GM23338 (cell line): ENCODE data around the gene RNF40. TPM values are rescaled to one million over a fixed set of nuclear protein-coding genes. Genes with fewer than 3 reads are reported as not detected.

Source experiments
- ATAC-seq: fragments of 200-7000 bp; cut with Tn5 transposase; 3 replicates; pipeline ENCODE4 v1.9.1; 2020
- DNase-seq: peaks from one replicate; pipeline ENCODE4 v3.0.0-alpha.2; 2015; ENCODE audit warnings: low spot score
- H2AFZ ChIP-seq: fragments of 200-600 bp; sonication (generic); 2 replicates; pipeline ENCODE4 v1.8.0; 2016; ENCODE audit warnings: antibody characterized with exemption, mild to moderate bottlenecking, moderate library complexity
- H3F3A ChIP-seq: fragments of 200-600 bp; sonication (generic); replicated peaks from 2 replicates; pipeline ENCODE4 v1.8.0; 2017; ENCODE audit warnings: antibody characterized with exemption, mixed run types, low read depth
- H3K27ac ChIP-seq: fragments of 200-600 bp; sonication (generic); 2 replicates; pipeline ENCODE4 v1.6.1; 2016; ENCODE audit warnings: low read depth
- H3K27me3 ChIP-seq: fragments of 200-600 bp; sonication (generic); 2 replicates; pipeline ENCODE4 v1.8.0; 2016; ENCODE audit warnings: mild to moderate bottlenecking, mixed run types, moderate library complexity; ENCODE audit not compliant: insufficient read depth
- H3K36me3 ChIP-seq: fragments of 200-600 bp; sonication (generic); 2 replicates; pipeline ENCODE4 v1.8.0; 2016; ENCODE audit warnings: mild to moderate bottlenecking; ENCODE audit not compliant: insufficient read depth
- H3K4me1 ChIP-seq: fragments of 200-600 bp; sonication (generic); 2 replicates; pipeline ENCODE4 v1.8.0; 2016; ENCODE audit warnings: mild to moderate bottlenecking, moderate library complexity; ENCODE audit not compliant: insufficient read depth
- H3K4me2 ChIP-seq: fragments of 200-600 bp; sonication (generic); 2 replicates; pipeline ENCODE4 v1.7.1; 2017; ENCODE audit warnings: mixed run types
- H3K4me3 ChIP-seq: fragments of 200-600 bp; sonication (generic); 2 replicates; pipeline ENCODE4 v1.6.1; 2016; ENCODE audit warnings: mixed run types
- H3K79me2 ChIP-seq: fragments of 200-600 bp; sonication (generic); replicated peaks from 2 replicates; pipeline ENCODE4 v1.8.0; 2017; ENCODE audit warnings: mild to moderate bottlenecking; ENCODE audit not compliant: insufficient read depth
- H3K9me2 ChIP-seq: fragments of 200-600 bp; sonication (generic); 2 replicates; pipeline ENCODE4 v1.8.0; 2017; ENCODE audit not compliant: insufficient read depth
- H4K20me1 ChIP-seq: fragments of 200-600 bp; sonication (generic); replicated peaks from 2 replicates; pipeline ENCODE4 v1.8.0; 2017; ENCODE audit warnings: mild to moderate bottlenecking; ENCODE audit not compliant: insufficient read depth
- H3K27ac Mint-ChIP-seq: 2 replicates; pipeline ENCODE4 v1.8.0; 2020; ENCODE audit warnings: inconsistent platforms, mild to moderate bottlenecking, moderate library complexity, mixed read lengths
- H3K27me3 Mint-ChIP-seq: 3 replicates; pipeline ENCODE4 v1.8.0; 2022; ENCODE audit warnings: low read depth, mild to moderate bottlenecking, moderate library complexity, mixed read lengths, inconsistent platforms; ENCODE audit not compliant: insufficient read depth, poor library complexity
- H3K36me3 Mint-ChIP-seq: 3 replicates; pipeline ENCODE4 v1.8.0; 2021; ENCODE audit warnings: low read depth, mild to moderate bottlenecking, inconsistent platforms, moderate library complexity, mixed read lengths
- H3K4me1 Mint-ChIP-seq: 3 replicates; pipeline ENCODE4 v1.8.0; 2020; ENCODE audit warnings: mild to moderate bottlenecking, inconsistent platforms, mixed read lengths
- H3K4me3 Mint-ChIP-seq: 3 replicates; pipeline ENCODE4 v1.8.0; 2021; ENCODE audit warnings: moderate library complexity, mild to moderate bottlenecking, inconsistent platforms, mixed read lengths
- H3K9me3 Mint-ChIP-seq: 3 replicates; pipeline ENCODE4 v1.8.0; 2020; ENCODE audit warnings: moderate library complexity, mild to moderate bottlenecking, inconsistent platforms, mixed read lengths
- EZH2 ChIP-seq: fragments of 200-600 bp; sonication (generic); IDR thresholded peaks from one replicate; pipeline ENCODE4 v1.8.0; 2017; ENCODE audit warnings: antibody characterized with exemption, mild to moderate bottlenecking, low read depth; ENCODE audit not compliant: unreplicated experiment
- JUNB ChIP-seq: IDR thresholded peaks from one replicate; pipeline ENCODE4 v1.6.1; 2016; ENCODE audit warnings: antibody characterized with exemption; ENCODE audit not compliant: unreplicated experiment
- NANOG ChIP-seq: IDR thresholded peaks from 2 replicates; pipeline ENCODE4 v1.6.1; 2016; ENCODE audit warnings: antibody characterized with exemption, borderline replicate concordance
- POLR2AphosphoS5 ChIP-seq: IDR thresholded peaks from 2 replicates; pipeline ENCODE4 v1.6.1; 2016; ENCODE audit warnings: antibody characterized with exemption, low read depth
- ZNF114 ChIP-seq: fragments of 250-450 bp; sonication (Bioruptor Pico); IDR thresholded peaks from 2 replicates; pipeline ENCODE4 v1.5.0; 2020; ENCODE audit warnings: mild to moderate bottlenecking, moderate library complexity
- ZNF331 ChIP-seq: fragments of 250-450 bp; sonication (Bioruptor Pico); IDR thresholded peaks from 2 replicates; pipeline ENCODE4 v1.5.0; 2020; ENCODE audit warnings: low read depth, mild to moderate bottlenecking, moderate library complexity
- polyA plus RNA-seq: library from polyadenylated mRNA; unstranded; fragments of >200 nt; fragmentation: Nextera tagmentation; extraction: Ambion mirVana; gene quantifications from 2 replicates; pipeline ENCODE4 v1.2.1, GENCODE V29; 2016
- total RNA-seq: library from RNA; depleted of rRNA; stranded (reverse); fragments of >200 nt; shearing (Covaris generic); gene quantifications from 2 replicates; pipeline ENCODE4 v1.2.3, GENCODE V29; 2014
- TF ChIP-seq, protein P1 (sequence below): fragments of 250-450 bp; sonication (Bioruptor Pico); IDR thresholded peaks from 2 replicates; pipeline ENCODE4 v1.5.0; 2020; ENCODE audit warnings: mild to moderate bottlenecking, moderate library complexity
- TF ChIP-seq, protein P2 (sequence below): IDR thresholded peaks from one replicate; pipeline ENCODE4 v1.6.1; 2018; ENCODE audit warnings: antibody characterized with exemption; ENCODE audit not compliant: unreplicated experiment
- TF ChIP-seq, protein P3 (sequence below), 2 experiments: fragments of 200-600 bp in 1 of 2; sonication (generic) in 1 of 2; conservative IDR thresholded peaks; 2 replicates each; pipeline versions ENCODE4 v1.5.1 to v1.6.1; 2016 to 2017; ENCODE audit warnings: antibody characterized with exemption in 2 of 2, low read depth in 2 of 2, mild to moderate bottlenecking in 2 of 2, moderate library complexity in 1 of 2

RNF40 gene
- total and polyA plus RNA-seq, 2 experiments from 2014 or later, result 36.0 to 78.5 TPM

DNA sequence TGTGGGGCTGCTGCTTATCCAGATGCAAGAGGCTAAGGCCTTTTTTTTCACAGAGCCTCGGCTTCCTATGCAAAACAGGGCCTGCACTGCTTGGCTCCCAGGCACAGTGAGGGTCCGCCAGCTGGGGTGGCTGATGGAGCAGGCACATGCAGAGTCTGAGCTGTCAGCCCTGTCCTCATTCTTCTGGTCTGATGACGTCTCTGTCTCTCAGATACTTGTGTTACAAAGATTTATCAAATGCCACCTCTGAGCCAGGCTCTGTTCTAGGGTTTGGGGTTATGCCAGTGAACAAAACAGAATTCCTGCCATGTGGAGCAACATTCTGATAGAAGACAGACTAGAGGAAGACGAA lies 4.8 kb downstream of the RNF40 start (continued):
- TF ChIP-seq, protein P1, sequence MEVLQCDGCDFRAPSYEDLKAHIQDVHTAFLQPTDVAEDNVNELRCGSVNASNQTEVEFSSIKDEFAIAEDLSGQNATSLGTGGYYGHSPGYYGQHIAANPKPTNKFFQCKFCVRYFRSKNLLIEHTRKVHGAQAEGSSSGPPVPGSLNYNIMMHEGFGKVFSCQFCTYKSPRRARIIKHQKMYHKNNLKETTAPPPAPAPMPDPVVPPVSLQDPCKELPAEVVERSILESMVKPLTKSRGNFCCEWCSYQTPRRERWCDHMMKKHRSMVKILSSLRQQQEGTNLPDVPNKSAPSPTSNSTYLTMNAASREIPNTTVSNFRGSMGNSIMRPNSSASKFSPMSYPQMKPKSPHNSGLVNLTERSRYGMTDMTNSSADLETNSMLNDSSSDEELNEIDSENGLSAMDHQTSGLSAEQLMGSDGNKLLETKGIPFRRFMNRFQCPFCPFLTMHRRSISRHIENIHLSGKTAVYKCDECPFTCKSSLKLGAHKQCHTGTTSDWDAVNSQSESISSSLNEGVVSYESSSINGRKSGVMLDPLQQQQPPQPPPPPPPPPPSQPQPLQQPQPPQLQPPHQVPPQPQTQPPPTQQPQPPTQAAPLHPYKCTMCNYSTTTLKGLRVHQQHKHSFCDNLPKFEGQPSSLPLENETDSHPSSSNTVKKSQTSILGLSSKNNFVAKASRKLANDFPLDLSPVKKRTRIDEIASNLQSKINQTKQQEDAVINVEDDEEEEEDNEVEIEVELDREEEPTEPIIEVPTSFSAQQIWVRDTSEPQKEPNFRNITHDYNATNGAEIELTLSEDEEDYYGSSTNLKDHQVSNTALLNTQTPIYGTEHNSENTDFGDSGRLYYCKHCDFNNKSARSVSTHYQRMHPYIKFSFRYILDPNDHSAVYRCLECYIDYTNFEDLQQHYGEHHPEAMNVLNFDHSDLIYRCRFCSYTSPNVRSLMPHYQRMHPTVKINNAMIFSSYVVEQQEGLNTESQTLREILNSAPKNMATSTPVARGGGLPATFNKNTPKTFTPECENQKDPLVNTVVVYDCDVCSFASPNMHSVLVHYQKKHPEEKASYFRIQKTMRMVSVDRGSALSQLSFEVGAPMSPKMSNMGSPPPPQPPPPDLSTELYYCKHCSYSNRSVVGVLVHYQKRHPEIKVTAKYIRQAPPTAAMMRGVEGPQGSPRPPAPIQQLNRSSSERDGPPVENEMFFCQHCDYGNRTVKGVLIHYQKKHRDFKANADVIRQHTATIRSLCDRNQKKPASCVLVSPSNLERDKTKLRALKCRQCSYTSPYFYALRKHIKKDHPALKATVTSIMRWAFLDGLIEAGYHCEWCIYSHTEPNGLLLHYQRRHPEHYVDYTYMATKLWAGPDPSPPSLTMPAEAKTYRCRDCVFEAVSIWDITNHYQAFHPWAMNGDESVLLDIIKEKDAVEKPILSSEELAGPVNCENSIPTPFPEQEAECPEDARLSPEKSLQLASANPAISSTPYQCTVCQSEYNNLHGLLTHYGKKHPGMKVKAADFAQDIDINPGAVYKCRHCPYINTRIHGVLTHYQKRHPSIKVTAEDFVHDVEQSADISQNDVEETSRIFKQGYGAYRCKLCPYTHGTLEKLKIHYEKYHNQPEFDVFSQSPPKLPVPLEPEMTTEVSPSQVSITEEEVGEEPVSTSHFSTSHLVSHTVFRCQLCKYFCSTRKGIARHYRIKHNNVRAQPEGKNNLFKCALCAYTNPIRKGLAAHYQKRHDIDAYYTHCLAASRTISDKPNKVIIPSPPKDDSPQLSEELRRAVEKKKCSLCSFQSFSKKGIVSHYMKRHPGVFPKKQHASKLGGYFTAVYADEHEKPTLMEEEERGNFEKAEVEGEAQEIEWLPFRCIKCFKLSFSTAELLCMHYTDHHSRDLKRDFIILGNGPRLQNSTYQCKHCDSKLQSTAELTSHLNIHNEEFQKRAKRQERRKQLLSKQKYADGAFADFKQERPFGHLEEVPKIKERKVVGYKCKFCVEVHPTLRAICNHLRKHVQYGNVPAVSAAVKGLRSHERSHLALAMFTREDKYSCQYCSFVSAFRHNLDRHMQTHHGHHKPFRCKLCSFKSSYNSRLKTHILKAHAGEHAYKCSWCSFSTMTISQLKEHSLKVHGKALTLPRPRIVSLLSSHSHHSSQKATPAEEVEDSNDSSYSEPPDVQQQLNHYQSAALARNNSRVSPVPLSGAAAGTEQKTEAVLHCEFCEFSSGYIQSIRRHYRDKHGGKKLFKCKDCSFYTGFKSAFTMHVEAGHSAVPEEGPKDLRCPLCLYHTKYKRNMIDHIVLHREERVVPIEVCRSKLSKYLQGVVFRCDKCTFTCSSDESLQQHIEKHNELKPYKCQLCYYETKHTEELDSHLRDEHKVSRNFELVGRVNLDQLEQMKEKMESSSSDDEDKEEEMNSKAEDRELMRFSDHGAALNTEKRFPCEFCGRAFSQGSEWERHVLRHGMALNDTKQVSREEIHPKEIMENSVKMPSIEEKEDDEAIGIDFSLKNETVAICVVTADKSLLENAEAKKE (CRISPR knock-in tag), result no peak
- TF ChIP-seq ZNF114 (CRISPR knock-in tag), result no peak

DNA sequence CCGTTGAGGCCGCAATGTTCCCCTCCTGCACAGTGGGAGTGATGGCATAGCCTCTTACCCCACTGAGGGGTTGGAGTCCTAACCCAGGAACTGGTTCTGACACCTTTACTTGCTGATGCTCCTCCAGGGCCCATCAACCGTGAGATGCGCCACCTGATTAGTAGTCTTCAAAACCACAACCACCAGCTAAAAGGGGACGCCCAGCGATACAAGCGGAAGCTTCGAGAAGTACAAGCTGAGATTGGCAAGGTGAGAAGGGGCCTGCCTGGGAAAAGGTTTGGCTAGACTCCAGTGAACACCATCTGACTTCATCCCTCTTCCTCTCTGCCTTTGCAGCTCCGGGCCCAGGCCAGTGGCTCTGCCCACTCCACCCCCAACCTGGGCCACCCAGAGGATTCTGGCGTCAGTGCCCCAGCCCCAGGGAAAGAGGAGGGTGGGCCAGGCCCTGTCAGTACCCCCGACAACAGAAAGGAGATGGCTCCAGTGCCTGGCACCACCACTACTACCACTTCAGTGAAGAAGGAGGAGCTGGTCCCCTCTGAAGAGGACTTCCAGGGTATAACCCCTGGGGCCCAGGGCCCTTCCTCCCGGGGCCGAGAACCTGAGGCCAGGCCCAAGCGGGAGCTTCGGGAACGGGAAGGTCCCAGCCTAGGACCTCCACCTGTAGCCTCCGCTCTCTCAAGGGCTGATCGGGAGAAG lies 5.8 kb downstream of the RNF40 start:
- no peak overlapping the region for H3K4me3 Mint-ChIP-seq
- peaks cover 4% of the 10 kb centered on the region for H3K4me1 Mint-ChIP-seq
- Histone ChIP-seq H3K36me3 (peaks cover 44% of the 10 kb centered on the region), H3K4me3 (no peak overlapping the region), H3F3A (no peaks in the 10 kb centered on the region), H3K79me2 (peaks cover 18% of the 10 kb centered on the region), H2AFZ (no peak overlapping the region), H3K4me1 (no peaks in the 10 kb centered on the region), H4K20me1 (peaks cover 19% of the 10 kb centered on the region), H3K27me3 (no peaks in the 10 kb centered on the region), H3K9me2 (no peaks in the 10 kb centered on the region), H3K4me2 (no peak overlapping the region), H3K27ac (no peak overlapping the region)
- peaks cover 6% of the 10 kb centered on the region for H3K27me3 Mint-ChIP-seq
- no peaks in the 10 kb centered on the region; the same call in 2 of the 3 replicates for H3K9me3 Mint-ChIP-seq
- no peak for ATAC-seq
- no peak for DNase-seq
- peaks cover 98% of the 10 kb centered on the region for H3K36me3 Mint-ChIP-seq
- H3K27ac Mint-ChIP-seq, result no peak overlapping the region
- TF ChIP-seq, protein P2, sequence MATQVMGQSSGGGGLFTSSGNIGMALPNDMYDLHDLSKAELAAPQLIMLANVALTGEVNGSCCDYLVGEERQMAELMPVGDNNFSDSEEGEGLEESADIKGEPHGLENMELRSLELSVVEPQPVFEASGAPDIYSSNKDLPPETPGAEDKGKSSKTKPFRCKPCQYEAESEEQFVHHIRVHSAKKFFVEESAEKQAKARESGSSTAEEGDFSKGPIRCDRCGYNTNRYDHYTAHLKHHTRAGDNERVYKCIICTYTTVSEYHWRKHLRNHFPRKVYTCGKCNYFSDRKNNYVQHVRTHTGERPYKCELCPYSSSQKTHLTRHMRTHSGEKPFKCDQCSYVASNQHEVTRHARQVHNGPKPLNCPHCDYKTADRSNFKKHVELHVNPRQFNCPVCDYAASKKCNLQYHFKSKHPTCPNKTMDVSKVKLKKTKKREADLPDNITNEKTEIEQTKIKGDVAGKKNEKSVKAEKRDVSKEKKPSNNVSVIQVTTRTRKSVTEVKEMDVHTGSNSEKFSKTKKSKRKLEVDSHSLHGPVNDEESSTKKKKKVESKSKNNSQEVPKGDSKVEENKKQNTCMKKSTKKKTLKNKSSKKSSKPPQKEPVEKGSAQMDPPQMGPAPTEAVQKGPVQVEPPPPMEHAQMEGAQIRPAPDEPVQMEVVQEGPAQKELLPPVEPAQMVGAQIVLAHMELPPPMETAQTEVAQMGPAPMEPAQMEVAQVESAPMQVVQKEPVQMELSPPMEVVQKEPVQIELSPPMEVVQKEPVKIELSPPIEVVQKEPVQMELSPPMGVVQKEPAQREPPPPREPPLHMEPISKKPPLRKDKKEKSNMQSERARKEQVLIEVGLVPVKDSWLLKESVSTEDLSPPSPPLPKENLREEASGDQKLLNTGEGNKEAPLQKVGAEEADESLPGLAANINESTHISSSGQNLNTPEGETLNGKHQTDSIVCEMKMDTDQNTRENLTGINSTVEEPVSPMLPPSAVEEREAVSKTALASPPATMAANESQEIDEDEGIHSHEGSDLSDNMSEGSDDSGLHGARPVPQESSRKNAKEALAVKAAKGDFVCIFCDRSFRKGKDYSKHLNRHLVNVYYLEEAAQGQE, result no peak
- no peak for TF ChIP-seq JUNB
- TF ChIP-seq EZH2, result no peak
- no peak for TF ChIP-seq ZNF114 (CRISPR knock-in tag)
- TF ChIP-seq POLR2AphosphoS5, result no peak
- TF ChIP-seq ZNF331 (CRISPR knock-in tag), result no peak
- no peak for TF ChIP-seq NANOG
- TF ChIP-seq, protein P3, sequence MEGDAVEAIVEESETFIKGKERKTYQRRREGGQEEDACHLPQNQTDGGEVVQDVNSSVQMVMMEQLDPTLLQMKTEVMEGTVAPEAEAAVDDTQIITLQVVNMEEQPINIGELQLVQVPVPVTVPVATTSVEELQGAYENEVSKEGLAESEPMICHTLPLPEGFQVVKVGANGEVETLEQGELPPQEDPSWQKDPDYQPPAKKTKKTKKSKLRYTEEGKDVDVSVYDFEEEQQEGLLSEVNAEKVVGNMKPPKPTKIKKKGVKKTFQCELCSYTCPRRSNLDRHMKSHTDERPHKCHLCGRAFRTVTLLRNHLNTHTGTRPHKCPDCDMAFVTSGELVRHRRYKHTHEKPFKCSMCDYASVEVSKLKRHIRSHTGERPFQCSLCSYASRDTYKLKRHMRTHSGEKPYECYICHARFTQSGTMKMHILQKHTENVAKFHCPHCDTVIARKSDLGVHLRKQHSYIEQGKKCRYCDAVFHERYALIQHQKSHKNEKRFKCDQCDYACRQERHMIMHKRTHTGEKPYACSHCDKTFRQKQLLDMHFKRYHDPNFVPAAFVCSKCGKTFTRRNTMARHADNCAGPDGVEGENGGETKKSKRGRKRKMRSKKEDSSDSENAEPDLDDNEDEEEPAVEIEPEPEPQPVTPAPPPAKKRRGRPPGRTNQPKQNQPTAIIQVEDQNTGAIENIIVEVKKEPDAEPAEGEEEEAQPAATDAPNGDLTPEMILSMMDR (conservative IDR thresholded peaks at IDR 0.05; ENCODE audit: low read depth in 2 of 2), result no peak
